GM20431 (cell line): Measurements from ENCODE around the gene DYNLT2.

Experiments used
- in situ Hi-C: fragments of 300-500 bp; cut with MseI, MboI; formaldehyde crosslinking; loops from one replicate; pipeline ENCODE4 v1.15.0; 2020; ENCODE audit warnings: low sequenced_read_pairs; ENCODE audit not compliant: unreplicated experiment

DYNLT2 gene

GRCh38 chr6:169741344-169741743, 10.0 kb downstream of the DYNLT2 start:
- in situ Hi-C loops: no loop called here

- in situ Hi-C loops: no loop called here
These were observed 12.3 kb downstream of the DYNLT2 start for GRCh38 chr6:169738976-169739529.

- in situ Hi-C loops: no loop called here
These were observed 13.0 kb downstream of the DYNLT2 start for GRCh38 chr6:169738204-169738975.

GRCh38 chr6:169729961-169730360, 21.4 kb downstream of the DYNLT2 start:
- in situ Hi-C loops: no loop called here

- in situ Hi-C loops: no loop called here
These were observed 24.4 kb downstream of the DYNLT2 start for GRCh38 chr6:169726963-169727362.

GRCh38 chr6:169726049-169726400, 25.3 kb downstream of the DYNLT2 start:
- in situ Hi-C loops: no loop called here

- in situ Hi-C loops: no loop called here
These were observed 26.0 kb downstream of the DYNLT2 start for GRCh38 chr6:169725125-169726048.

- in situ Hi-C loops: no loop called here
These were observed 26.8 kb downstream of the DYNLT2 start, which contains the start of gene PHF10 for GRCh38 chr6:169724494-169725124. Gene PHF10, minus strand, starts transcription at chr6:169724500. Its CDS starts 569 bp downstream, at chr6:169723931.

GRCh38 chr6:169723991-169724493, 27.3 kb downstream of the DYNLT2 start:
- in situ Hi-C loops: no loop called here

GRCh38 chr6:169723200-169723909, 28.0 kb downstream of the DYNLT2 start:
- in situ Hi-C loops: no loop called here

- in situ Hi-C loops: no loop called here
These were observed 28.8 kb downstream of the DYNLT2 start for GRCh38 chr6:169722362-169723199.

- in situ Hi-C loops: no loop called here
These were observed 31.0 kb downstream of the DYNLT2 start for GRCh38 chr6:169720207-169720855.

GRCh38 chr6:169719117-169719516, 32.3 kb downstream of the DYNLT2 start:
- in situ Hi-C loops: no loop called here

GRCh38 chr6:169714595-169714994, 36.8 kb downstream of the DYNLT2 start:
- in situ Hi-C loops: no loop called here

GRCh38 chr6:169714178-169714577, 37.2 kb downstream of the DYNLT2 start:
- in situ Hi-C loops: no loop called here

- in situ Hi-C loops: no loop called here
These were observed 41.4 kb downstream of the DYNLT2 start for GRCh38 chr6:169710009-169710408.

GRCh38 chr6:169709293-169709692, 42.1 kb downstream of the DYNLT2 start:
- in situ Hi-C loops: no loop called here

- in situ Hi-C loops: no loop called here
These were observed 43.6 kb downstream of the DYNLT2 start for GRCh38 chr6:169707772-169708171.
